ENCODE measurements around the gene LIX1.

GRCh38 chr5:97093193-97093592 lies 49.2 kb downstream of the LIX1 start:
- TF ChIP-seq CTCF (IDR thresholded peaks at IDR 0.05) (no peak), EZH2 (IDR thresholded peaks at IDR 0.05) (no peak)
